Loucy (cell line): ENCODE data around the gene SESN3.

Source experiments
- CTCF ChIP-seq: fragments of 200-600 bp; sonication (generic); conservative IDR thresholded peaks from 2 replicates; pipeline ENCODE4 v1.5.1; 2014; ENCODE audit warnings: mild to moderate bottlenecking, antibody characterized with exemption, low read length
- EZH2phosphoT487 ChIP-seq: fragments of 200-600 bp; IDR thresholded peaks from 2 replicates; pipeline ENCODE4 v1.6.1; 2018; ENCODE audit warnings: antibody characterized with exemption, mild to moderate bottlenecking, moderate library complexity, borderline replicate concordance

DNA sequence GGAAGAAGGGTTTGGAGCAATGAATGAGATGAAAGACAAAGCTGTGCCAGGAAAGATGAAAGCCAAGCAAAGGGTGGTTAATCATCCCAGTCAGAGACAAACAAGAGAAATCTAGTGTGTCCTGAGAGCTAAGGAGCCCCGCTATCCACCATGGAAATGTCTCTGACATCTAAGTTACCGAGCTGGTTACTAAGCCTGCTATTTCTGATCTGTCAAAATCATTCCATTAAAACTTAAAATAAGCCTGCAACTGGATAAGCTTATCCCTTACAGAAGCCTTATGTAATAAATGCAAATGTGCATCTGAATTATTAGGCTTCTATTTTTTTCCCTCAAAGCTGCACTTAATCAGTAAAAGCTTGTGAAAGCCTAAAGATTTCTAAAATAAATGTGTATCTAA is 22.1 kb upstream of the SESN3 start:
- TF ChIP-seq CTCF (no peak), EZH2phosphoT487 (no peak)
